ENCODE data around the gene DNAH8. TPM values are rescaled to one million over a fixed set of nuclear protein-coding genes. Genes with fewer than 3 reads are reported as not detected.

DNAH8 gene
- polyA plus RNA-seq, 1 of the 3 experiments (the other 2 are of a cell fraction) = not detected

DNA sequence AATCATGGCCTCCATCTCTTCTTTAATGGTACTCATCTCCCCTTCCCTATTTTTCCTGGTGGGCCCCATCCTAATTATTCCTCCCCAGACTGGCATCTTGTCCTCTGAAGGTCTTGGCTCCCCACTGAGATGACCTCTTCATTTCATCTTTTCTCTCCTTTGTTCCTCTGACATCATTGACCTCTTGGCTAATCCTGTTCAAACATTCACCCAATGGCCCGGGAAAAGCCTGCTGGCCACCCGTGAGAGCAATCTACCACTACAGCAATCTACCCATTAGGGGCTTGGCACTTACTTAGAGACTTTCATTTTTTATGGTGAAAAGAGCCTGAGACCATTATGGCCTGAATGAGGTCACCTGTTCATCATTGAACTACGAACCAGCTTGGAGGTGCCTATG, 130.8 kb downstream of the DNAH8 start:
- H2AFZ ChIP-seq (ENCODE audit: low read depth) = no peak overlapping the region
- no peaks in the 10 kb centered on the region for H3K4me1 ChIP-seq (ENCODE audit: control insufficient read depth in 1 of 2, insufficient read depth in 2 of 2, low read depth in 1 of 2, low read length in 1 of 2)
- H4K20me1 ChIP-seq (ENCODE audit: insufficient read depth) = no peaks in the 10 kb centered on the region
- no peaks in the 10 kb centered on the region for H3K36me3 ChIP-seq (replicated peaks in 1 of 2; ENCODE audit: control insufficient read depth in 1 of 2, insufficient read depth in 2 of 2, low read length in 1 of 2)
- H3K9me2 ChIP-seq = no peaks in the 10 kb centered on the region
- H3K9ac ChIP-seq = no peak overlapping the region
- no peak overlapping the region for H3K4me3 ChIP-seq (ENCODE audit: low read depth in 2 of 2, low read length in 1 of 2)
- WGBS (ENCODE audit: low lambda C conversion rate) = 42% methylated on average over 3 of the region's 3 CpGs
- H3K9me3 ChIP-seq = no peaks in the 10 kb centered on the region
- no peak overlapping the region for H3K4me2 ChIP-seq
- DNase-seq = no peak
- POLR2A ChIA-PET = interaction anchor here (0.7 kb wide), 1 partner anchor 212 kb away, joined by 3 read pairs; no protein-coding TSS in a partner anchor
- H3F3A ChIP-seq (replicated peaks; ENCODE audit: insufficient read depth) = no peaks in the 10 kb centered on the region
- no peaks in the 10 kb centered on the region for H3K79me2 ChIP-seq (ENCODE audit: insufficient read depth)
- no peak for TF ChIP-seq SMC3 (IDR thresholded peaks at IDR 0.05; ENCODE audit: low read depth, low read length)
- TF ChIP-seq, protein P1, sequence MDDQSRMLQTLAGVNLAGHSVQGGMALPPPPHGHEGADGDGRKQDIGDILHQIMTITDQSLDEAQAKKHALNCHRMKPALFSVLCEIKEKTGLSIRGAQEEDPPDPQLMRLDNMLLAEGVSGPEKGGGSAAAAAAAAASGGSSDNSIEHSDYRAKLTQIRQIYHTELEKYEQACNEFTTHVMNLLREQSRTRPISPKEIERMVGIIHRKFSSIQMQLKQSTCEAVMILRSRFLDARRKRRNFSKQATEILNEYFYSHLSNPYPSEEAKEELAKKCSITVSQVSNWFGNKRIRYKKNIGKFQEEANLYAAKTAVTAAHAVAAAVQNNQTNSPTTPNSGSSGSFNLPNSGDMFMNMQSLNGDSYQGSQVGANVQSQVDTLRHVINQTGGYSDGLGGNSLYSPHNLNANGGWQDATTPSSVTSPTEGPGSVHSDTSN (IDR thresholded peaks at IDR 0.05) = no peak
- no peak for TF ChIP-seq FOXM1 (IDR thresholded peaks at IDR 0.05; ENCODE audit: low read depth)
- TF ChIP-seq CHD2 (IDR thresholded peaks at IDR 0.05; ENCODE audit: low read length, partially characterized antibody) = no peak
- TF ChIP-seq, protein P2, sequence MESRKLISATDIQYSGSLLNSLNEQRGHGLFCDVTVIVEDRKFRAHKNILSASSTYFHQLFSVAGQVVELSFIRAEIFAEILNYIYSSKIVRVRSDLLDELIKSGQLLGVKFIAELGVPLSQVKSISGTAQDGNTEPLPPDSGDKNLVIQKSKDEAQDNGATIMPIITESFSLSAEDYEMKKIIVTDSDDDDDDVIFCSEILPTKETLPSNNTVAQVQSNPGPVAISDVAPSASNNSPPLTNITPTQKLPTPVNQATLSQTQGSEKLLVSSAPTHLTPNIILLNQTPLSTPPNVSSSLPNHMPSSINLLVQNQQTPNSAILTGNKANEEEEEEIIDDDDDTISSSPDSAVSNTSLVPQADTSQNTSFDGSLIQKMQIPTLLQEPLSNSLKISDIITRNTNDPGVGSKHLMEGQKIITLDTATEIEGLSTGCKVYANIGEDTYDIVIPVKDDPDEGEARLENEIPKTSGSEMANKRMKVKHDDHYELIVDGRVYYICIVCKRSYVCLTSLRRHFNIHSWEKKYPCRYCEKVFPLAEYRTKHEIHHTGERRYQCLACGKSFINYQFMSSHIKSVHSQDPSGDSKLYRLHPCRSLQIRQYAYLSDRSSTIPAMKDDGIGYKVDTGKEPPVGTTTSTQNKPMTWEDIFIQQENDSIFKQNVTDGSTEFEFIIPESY (IDR thresholded peaks at IDR 0.05; ENCODE audit: borderline replicate concordance, low read depth) = no peak
- no peak for TF ChIP-seq GABPA (IDR thresholded peaks at IDR 0.05; ENCODE audit: low read depth)
- no peak for TF ChIP-seq FOSL2 (IDR thresholded peaks at IDR 0.05; ENCODE audit: borderline replicate concordance, low read depth)
- TF ChIP-seq, protein P3, sequence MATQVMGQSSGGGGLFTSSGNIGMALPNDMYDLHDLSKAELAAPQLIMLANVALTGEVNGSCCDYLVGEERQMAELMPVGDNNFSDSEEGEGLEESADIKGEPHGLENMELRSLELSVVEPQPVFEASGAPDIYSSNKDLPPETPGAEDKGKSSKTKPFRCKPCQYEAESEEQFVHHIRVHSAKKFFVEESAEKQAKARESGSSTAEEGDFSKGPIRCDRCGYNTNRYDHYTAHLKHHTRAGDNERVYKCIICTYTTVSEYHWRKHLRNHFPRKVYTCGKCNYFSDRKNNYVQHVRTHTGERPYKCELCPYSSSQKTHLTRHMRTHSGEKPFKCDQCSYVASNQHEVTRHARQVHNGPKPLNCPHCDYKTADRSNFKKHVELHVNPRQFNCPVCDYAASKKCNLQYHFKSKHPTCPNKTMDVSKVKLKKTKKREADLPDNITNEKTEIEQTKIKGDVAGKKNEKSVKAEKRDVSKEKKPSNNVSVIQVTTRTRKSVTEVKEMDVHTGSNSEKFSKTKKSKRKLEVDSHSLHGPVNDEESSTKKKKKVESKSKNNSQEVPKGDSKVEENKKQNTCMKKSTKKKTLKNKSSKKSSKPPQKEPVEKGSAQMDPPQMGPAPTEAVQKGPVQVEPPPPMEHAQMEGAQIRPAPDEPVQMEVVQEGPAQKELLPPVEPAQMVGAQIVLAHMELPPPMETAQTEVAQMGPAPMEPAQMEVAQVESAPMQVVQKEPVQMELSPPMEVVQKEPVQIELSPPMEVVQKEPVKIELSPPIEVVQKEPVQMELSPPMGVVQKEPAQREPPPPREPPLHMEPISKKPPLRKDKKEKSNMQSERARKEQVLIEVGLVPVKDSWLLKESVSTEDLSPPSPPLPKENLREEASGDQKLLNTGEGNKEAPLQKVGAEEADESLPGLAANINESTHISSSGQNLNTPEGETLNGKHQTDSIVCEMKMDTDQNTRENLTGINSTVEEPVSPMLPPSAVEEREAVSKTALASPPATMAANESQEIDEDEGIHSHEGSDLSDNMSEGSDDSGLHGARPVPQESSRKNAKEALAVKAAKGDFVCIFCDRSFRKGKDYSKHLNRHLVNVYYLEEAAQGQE (IDR thresholded peaks at IDR 0.05; ENCODE audit: low read depth, low read length) = no peak
- TF ChIP-seq RAD21 (IDR thresholded peaks at IDR 0.05; ENCODE audit: low read length) = no peak
- TF ChIP-seq, protein P4, sequence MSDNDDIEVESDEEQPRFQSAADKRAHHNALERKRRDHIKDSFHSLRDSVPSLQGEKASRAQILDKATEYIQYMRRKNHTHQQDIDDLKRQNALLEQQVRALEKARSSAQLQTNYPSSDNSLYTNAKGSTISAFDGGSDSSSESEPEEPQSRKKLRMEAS (IDR thresholded peaks at IDR 0.05; ENCODE audit: low read depth) = no peak
- TF ChIP-seq EP300 (IDR thresholded peaks at IDR 0.05; ENCODE audit: borderline replicate concordance in 1 of 2, low read depth in 1 of 2, low read length in 1 of 2) = no peak
- TF ChIP-seq, protein P5, sequence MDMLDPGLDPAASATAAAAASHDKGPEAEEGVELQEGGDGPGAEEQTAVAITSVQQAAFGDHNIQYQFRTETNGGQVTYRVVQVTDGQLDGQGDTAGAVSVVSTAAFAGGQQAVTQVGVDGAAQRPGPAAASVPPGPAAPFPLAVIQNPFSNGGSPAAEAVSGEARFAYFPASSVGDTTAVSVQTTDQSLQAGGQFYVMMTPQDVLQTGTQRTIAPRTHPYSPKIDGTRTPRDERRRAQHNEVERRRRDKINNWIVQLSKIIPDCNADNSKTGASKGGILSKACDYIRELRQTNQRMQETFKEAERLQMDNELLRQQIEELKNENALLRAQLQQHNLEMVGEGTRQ (IDR thresholded peaks at IDR 0.05; ENCODE audit: borderline replicate concordance, low read depth, low read length) = no peak
- no peak for TF ChIP-seq RCOR1 (IDR thresholded peaks at IDR 0.05; ENCODE audit: low read length)
- no peak for TF ChIP-seq SIN3A (IDR thresholded peaks at IDR 0.05; ENCODE audit: borderline replicate concordance, low read depth, low read length)
- no peak for TF ChIP-seq GATA2 (CRISPR knock-in tag; IDR thresholded peaks at IDR 0.05)
- TF ChIP-seq NFIC (IDR thresholded peaks at IDR 0.05; ENCODE audit: borderline replicate concordance) = no peak
- no peak for TF ChIP-seq NRF1 (IDR thresholded peaks at IDR 0.05; ENCODE audit: low read depth, low read length)
- TF ChIP-seq TAF1 (IDR thresholded peaks at IDR 0.05; ENCODE audit: borderline replicate concordance, low read depth, low read length) = no peak
- TF ChIP-seq JUND (IDR thresholded peaks at IDR 0.05) = no peak
- H3K27me3 ChIP-seq (ENCODE audit: insufficient read depth) = no peaks in the 10 kb centered on the region
- H3K27ac ChIP-seq (ENCODE audit: low read depth in 2 of 2, low read length in 1 of 2) = no peak overlapping the region
- CTCF ChIA-PET = interaction anchor here (2.3 kb wide), 1 partner anchor 26 kb away, joined by 12 read pairs; no protein-coding TSS in a partner anchor
